Measurements from ENCODE around the gene KLF15. TPM values are rescaled to one million over a fixed set of nuclear protein-coding genes. Genes with fewer than 3 reads are reported as not detected.

The KLF15 gene
- total RNA-seq, 1 experiment from 2014 or later = 32.1 TPM

DNA sequence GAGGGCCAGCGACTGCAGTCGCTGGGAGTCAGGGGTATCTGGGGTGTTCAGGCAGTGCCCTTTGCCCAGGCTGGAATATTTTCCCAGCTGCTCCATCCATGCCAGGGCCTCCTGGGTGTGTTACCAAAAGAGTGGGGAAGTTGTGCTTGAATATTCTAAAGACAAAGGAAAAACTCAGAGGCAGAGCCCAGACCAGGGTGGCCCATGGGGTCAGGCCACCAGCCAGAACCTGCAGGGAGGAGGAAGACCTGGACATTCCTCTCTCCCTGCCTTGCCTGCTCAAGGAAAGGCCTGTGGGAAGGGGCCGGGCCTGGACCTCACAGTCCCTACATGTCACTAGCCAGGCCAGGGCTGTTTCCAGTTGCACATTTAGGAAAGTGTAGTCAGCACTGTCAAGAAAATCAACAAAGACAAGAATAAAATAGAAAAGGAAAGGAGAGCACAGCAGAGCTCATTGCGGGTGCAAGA is 16.0 kb upstream of the KLF15 start:
- ChIA-PET CTCF (no interaction called here), POLR2A (ENCODE audit: low non-redundant PET) (no interaction called here)
- Histone ChIP-seq H3K4me3 (ENCODE audit: low read depth, low read length, poor library complexity, severe bottlenecking) (no peak overlapping the region), H3K4me1 (ENCODE audit: insufficient read depth, low read length, poor library complexity, severe bottlenecking) (peaks cover 13% of the 10 kb centered on the region), H3K36me3 (ENCODE audit: insufficient read depth, low read length, poor library complexity, severe bottlenecking) (no peaks in the 10 kb centered on the region), H3K27me3 (replicated peaks; ENCODE audit: insufficient read depth, low read depth, low read length, poor library complexity) (no peaks in the 10 kb centered on the region), H3K27ac (ENCODE audit: low read depth, low read length, poor library complexity, severe bottlenecking) (no peak overlapping the region), H3K9me3 (ENCODE audit: low read depth, low read length, poor library complexity, severe bottlenecking) (no peaks in the 10 kb centered on the region)
- no peak for DNase-seq (ENCODE audit: low spot score)
- intact Hi-C loops (cut with micrococcal nuclease; ENCODE audit: unreplicated experiment) = no loop called here
- no TSS peak for BruUV-seq (replicated peaks)
- TF ChIP-seq EZH2 (IDR thresholded peaks at IDR 0.05; ENCODE audit: borderline replicate concordance, low read depth, low read length, poor library complexity, severe bottlenecking) = no peak
- TF ChIP-seq, protein P1, sequence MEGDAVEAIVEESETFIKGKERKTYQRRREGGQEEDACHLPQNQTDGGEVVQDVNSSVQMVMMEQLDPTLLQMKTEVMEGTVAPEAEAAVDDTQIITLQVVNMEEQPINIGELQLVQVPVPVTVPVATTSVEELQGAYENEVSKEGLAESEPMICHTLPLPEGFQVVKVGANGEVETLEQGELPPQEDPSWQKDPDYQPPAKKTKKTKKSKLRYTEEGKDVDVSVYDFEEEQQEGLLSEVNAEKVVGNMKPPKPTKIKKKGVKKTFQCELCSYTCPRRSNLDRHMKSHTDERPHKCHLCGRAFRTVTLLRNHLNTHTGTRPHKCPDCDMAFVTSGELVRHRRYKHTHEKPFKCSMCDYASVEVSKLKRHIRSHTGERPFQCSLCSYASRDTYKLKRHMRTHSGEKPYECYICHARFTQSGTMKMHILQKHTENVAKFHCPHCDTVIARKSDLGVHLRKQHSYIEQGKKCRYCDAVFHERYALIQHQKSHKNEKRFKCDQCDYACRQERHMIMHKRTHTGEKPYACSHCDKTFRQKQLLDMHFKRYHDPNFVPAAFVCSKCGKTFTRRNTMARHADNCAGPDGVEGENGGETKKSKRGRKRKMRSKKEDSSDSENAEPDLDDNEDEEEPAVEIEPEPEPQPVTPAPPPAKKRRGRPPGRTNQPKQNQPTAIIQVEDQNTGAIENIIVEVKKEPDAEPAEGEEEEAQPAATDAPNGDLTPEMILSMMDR (conservative IDR thresholded peaks at IDR 0.05; ENCODE audit: low read depth, low read length) = no peak

DNA sequence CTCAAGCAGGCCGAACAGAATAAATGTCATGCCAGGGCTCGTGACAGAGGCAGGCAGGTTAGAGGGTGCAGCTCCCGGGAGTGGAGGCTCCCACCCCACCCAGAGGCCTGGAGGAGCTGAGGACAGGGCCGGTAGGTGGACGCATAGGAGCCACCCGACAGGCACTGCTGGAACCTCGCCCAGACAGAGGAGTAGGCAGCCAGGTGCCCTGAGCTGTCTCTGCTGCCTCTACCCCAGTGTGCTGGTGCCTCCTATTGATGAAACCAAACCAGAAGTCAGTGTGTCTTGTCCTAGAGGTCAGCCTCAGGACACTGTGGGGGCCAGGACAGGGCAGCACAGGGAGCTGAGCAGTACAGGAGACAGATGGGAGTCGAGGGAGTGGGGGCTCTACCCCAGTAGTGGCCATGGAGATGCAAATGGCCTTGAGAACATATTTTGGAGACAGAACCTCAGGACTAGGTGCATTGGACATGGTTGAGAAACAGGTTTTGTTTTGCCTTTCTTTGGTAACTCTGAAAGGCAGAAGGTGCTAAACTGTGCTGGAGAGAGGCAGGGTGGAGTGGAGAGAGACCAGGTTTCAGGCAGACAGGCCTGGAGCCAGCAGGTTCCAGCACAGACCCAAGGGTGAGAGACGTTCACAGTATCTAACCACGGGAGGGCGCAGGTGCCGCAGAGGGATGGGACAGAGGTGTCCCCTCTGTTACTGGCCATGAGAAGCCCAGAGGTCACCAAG is 15.4 kb upstream of the KLF15 start:
- ChIA-PET CTCF (no interaction called here), POLR2A (ENCODE audit: low non-redundant PET) (no interaction called here)
- no peaks in the 10 kb centered on the region for H3K36me3 ChIP-seq (ENCODE audit: insufficient read depth, low read length, poor library complexity, severe bottlenecking)
- H3K9me3 ChIP-seq (ENCODE audit: low read depth, low read length, poor library complexity, severe bottlenecking) = no peaks in the 10 kb centered on the region
- intact Hi-C loops (cut with micrococcal nuclease; ENCODE audit: unreplicated experiment) = no loop called here
- no TSS peak for BruUV-seq (replicated peaks)
- TF ChIP-seq, protein P1 (conservative IDR thresholded peaks at IDR 0.05; ENCODE audit: low read depth, low read length) = no peak
- TF ChIP-seq EZH2 (IDR thresholded peaks at IDR 0.05; ENCODE audit: borderline replicate concordance, low read depth, low read length, poor library complexity, severe bottlenecking) = no peak
- peaks cover 13% of the 10 kb centered on the region for H3K4me1 ChIP-seq (ENCODE audit: insufficient read depth, low read length, poor library complexity, severe bottlenecking)
- no peak for DNase-seq (ENCODE audit: low spot score)
- H3K4me3 ChIP-seq (ENCODE audit: low read depth, low read length, poor library complexity, severe bottlenecking) = no peak overlapping the region
- H3K27me3 ChIP-seq (replicated peaks; ENCODE audit: insufficient read depth, low read depth, low read length, poor library complexity) = no peaks in the 10 kb centered on the region
- no peak overlapping the region for H3K27ac ChIP-seq (ENCODE audit: low read depth, low read length, poor library complexity, severe bottlenecking)

DNA sequence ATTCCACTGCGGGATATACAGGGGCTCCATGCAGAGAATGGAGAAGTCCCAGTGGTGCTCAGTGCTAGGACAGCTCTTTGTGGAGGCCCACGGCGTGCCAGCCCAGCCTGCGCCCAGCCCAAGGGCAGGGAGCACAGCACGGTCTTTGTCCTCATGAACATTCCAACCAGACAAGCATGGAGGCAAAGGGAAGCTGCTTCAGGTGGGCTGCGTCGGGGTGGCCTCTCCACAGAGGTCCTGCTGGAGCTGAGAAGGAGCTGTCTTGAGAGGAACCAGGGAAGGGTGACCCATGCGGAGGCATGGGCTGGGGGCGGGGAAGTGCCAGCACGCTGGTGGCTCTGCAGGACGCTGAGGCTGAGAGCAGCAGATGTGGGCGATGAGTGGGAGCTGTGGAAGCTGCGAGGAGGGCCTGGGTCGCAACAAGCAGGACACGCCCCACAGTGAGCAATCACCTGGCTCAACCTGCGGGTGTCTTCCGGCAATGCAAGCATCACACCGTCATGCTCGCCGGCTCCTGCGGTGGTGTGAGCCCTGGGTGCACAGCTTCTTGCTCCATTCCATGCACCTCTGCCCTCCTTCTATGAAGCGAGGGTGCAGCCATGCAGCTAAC is 14.0 kb upstream of the KLF15 start:
- no TSS peak for BruUV-seq (replicated peaks)

More for the DNA sequence above, 14.0 kb upstream of the KLF15 start:
- no peak overlapping the region for H3K27ac ChIP-seq (ENCODE audit: low read depth, low read length, poor library complexity, severe bottlenecking)
- H3K4me3 ChIP-seq (ENCODE audit: low read depth, low read length, poor library complexity, severe bottlenecking) = no peak overlapping the region
- intact Hi-C loops (cut with micrococcal nuclease; ENCODE audit: unreplicated experiment) = no loop called here
- TF ChIP-seq, protein P1 (conservative IDR thresholded peaks at IDR 0.05; ENCODE audit: low read depth, low read length) = no peak
- no peak for TF ChIP-seq EZH2 (IDR thresholded peaks at IDR 0.05; ENCODE audit: borderline replicate concordance, low read depth, low read length, poor library complexity, severe bottlenecking)
- no peaks in the 10 kb centered on the region for H3K36me3 ChIP-seq (ENCODE audit: insufficient read depth, low read length, poor library complexity, severe bottlenecking)
- peaks cover 5% of the 10 kb centered on the region for H3K4me1 ChIP-seq (ENCODE audit: insufficient read depth, low read length, poor library complexity, severe bottlenecking)
- DNase-seq (ENCODE audit: low spot score) = no peak
- ChIA-PET CTCF (no interaction called here), POLR2A (ENCODE audit: low non-redundant PET) (no interaction called here)
- no peaks in the 10 kb centered on the region for H3K27me3 ChIP-seq (replicated peaks; ENCODE audit: insufficient read depth, low read depth, low read length, poor library complexity)
- no peaks in the 10 kb centered on the region for H3K9me3 ChIP-seq (ENCODE audit: low read depth, low read length, poor library complexity, severe bottlenecking)

All from A673 (cell line).